GM18868 (cell line): Measurements from ENCODE around the gene ABCA13.

Experiments used
- ATAC-seq: cut with Tn5 transposase; IDR thresholded peaks from one replicate; pipeline ENCODE4 v1.9.1; 2021; ENCODE audit warnings: mild to moderate bottlenecking, moderate library complexity; ENCODE audit not compliant: unreplicated experiment

The ABCA13 gene

DNA sequence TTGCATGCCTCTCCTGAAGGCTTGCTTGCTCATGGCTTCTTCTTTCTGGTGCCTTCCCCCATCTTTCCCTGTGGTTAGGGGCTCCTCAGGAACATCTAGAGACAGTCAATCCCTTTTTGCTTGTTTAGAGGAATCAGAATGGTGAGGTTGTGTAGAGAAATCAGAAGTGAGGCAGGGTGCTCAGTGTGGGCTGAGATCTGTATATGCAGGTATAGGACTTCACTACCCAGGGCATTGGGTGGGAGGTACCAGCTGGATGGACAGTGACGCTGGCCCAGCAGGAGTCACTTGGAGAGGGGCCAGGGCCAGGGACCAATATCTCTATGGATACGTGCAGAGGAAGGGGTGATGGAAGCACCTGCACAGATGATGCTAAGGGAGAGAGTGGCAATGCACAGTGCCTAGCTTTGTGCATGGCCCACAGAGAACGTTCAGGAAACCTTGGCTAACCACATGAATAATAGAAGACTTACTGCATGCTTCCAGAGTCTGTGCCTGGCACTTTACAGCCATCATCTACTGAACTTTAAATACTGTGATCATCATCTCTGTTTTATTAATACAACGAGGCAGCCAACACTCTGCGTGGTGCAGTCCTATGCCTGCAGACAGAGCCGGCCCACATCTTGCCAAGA, 255.2 kb downstream of the ABCA13 start:
- ATAC-seq: no peak

GRCh38 chr7:48426966-48427555, 255.8 kb downstream of the ABCA13 start:
- no peak for ATAC-seq

- ATAC-seq: no peak
These were observed 256.4 kb downstream of the ABCA13 start for GRCh38 chr7:48427671-48428070.

GRCh38 chr7:48428091-48428684, 256.9 kb downstream of the ABCA13 start:
- ATAC-seq: no peak

- no peak for ATAC-seq
These were observed 257.9 kb downstream of the ABCA13 start for GRCh38 chr7:48429117-48429516.

GRCh38 chr7:48438206-48438605, 266.9 kb downstream of the ABCA13 start:
- ATAC-seq: no peak

DNA sequence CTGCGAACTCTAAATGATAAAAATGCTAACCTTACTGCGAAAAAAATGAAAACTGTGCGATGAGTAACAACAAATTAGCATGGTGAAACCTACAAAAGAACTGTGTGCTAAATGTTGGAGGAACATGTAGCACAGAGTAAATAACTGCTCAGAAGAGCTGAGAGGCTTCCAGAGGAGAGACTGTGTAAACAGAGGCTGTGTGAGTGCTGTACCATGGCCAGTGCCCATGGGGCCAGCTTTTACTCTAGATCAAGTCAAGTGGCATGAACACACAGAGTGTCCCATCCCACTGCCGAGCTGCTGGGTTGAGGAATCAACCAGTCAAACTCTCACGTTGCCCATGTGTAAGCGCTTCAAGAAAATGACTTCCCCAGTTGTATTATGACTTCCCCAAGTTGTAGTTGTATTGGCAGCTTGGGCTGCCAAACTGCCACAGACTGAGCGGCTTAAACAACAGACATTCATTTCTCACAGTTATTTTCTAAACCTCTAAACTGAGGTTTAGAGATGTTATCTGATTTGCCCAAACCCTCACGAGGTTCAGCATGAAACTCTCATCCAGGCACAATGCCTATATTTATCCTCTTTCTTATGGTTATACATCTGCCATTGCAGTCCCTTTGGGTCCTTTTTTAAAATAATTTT, 270.7 kb downstream of the ABCA13 start:
- ATAC-seq: no peak

DNA sequence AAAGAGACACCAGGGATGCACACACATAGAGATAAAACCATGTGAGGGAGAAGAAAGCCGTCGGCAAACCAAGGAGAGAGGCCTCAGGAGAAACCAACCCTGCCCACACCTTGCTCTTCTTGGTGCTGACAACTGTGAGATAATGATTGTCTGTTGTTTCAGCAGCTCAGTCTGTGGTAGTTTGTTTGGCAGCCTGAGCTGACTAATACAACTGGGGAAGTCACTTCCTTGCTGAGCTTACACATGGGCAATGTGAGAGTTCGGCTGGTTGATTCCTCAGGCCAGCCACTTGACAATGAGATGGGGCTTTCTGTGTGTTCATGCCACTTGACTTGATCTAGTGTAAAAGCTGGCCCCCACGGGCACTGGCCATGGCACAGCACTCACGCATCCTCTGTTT, 271.8 kb downstream of the ABCA13 start:
- no peak for ATAC-seq

DNA sequence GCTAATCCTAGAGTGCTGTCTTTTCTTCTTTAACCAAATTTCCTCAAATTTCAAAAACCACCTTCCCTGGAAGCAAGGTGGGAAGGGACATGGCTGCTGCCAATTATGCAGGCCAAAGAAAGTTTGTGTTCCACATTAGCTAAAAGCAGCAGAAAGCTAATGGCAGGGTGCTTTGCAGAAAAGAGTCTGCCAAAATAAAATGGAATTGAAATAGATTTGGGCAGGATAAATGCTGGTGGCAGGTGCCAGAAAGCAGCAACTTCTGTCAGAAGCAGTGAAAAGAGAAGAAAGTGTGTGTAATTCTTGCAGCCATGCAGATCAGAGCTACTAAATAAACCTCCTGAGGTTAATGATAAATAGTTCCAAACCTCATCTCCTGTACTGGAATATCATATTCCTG, 275.5 kb downstream of the ABCA13 start:
- no peak for ATAC-seq

GRCh38 chr7:48452218-48452617, 281.0 kb downstream of the ABCA13 start:
- no peak for ATAC-seq

DNA sequence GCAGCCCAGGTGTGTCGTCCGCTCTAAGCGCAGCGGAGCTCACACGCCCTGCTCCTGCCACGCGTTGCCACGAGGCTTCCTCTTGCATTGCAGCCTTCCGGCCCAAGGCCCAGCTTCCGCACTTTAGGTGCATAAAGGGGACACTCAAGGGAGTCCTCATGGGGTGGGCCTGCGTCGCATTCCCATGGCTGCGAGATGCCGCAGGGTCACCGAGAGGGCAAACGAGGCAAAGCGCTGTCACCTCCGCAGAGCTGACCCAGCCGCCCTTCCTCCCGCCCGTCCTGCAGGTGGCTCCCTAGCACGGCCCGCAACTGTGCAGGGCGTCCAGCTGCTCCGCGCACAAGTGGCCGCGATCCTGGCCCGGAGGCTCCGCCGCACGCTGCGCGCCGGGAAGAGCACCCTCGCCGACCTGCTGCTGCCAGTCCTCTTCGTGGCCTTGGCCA, 283.5 kb downstream of the ABCA13 start:
- no peak for ATAC-seq

DNA sequence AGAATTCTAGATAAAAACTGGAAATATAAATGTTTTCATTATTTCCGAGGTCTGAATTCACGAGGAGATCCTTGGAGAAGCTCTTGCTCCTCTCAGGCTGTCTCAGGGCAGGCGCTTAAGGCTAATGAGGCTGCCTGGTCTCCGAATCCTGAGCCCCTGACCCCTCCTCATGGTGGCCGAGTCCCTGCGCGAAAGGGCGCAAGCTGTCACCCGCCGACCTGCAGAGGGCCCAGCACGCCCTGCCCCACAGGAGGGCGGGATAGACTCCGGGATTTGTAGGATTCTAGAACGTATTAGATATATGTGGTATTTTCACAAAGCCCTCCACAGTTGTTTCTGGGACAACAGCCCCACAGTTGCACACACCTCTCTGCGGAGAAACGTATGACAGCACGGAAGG, 284.1 kb downstream of the ABCA13 start:
- ATAC-seq: no peak

- ATAC-seq: peak; percentile 58
These were observed 287.7 kb downstream of the ABCA13 start for GRCh38 chr7:48458701-48459524.

DNA sequence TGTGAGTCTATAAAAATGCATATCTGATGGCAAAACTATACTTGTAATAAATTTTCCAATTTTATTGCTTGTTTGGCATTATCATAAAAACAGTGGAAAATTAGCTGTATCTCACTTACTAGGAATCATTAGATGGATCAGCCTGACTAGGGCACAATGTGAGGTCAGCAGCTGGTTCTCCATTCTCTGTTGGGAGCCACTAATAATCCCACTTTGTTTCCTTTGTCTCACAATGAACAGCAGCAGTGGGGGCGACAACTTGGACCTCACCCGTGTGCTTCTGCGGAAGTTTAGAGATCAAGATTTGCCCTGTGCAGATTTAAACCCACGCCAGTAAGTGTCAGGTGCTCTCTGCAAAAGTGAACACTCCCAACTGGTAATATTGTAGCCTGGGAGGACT, 295.5 kb downstream of the ABCA13 start:
- ATAC-seq: no peak

DNA sequence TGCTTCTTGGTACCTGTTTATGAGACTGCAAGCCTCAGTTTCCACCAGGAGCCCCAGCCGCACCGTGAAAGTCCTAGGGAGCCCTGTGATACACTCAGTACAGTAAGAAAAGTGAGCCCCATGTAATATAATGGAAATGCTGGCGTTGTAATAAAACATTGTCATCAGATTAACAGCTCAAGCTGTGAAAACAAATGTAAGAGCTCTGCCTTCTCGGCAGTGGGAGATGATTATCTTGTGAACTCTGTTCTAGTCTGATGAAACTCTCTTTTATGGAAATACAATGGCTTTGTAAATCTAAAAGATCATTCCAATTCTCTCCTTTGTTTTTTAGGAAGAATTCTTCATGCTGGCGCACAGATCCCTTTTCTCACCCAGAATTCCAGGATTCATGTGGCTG, 299.9 kb downstream of the ABCA13 start:
- no peak for ATAC-seq

GRCh38 chr7:48472640-48473039, 301.4 kb downstream of the ABCA13 start:
- ATAC-seq: no peak

DNA sequence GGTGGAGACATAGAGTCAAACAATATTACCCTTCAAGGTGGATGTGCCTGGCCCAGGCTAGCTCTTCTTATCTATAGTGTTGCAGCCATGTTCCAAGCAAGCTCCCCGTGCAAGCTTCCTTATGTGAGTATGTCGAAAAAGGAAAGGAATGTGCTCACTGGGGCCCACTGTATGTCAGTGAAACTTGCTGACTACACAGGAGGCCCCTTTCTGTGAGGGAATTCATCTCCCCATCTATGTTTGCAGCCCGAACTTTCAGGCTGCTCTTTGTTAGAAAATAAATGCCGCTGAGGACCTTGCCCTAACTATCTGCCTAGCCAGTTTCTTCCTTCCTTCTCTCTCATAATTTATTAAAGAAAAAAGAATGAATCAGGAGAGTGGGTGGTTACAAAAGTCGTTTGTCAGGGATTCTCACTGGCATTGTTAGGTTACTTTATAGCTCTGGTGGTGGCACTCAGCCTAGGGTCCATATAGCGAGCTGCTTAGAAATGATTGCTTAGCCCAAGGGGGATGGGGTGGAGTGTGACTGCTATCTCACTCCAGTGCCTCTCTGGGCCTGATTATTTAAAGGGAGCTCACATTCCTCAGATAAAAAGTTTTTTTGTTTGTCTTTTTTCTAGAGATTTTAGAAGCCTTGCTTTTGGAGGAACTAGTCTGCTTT, 302.1 kb downstream of the ABCA13 start:
- no peak for ATAC-seq

- no peak for ATAC-seq
These were observed 310.0 kb downstream of the ABCA13 start for GRCh38 chr7:48481235-48481634.

GRCh38 chr7:48497521-48497920, 326.3 kb downstream of the ABCA13 start:
- ATAC-seq: no peak

DNA sequence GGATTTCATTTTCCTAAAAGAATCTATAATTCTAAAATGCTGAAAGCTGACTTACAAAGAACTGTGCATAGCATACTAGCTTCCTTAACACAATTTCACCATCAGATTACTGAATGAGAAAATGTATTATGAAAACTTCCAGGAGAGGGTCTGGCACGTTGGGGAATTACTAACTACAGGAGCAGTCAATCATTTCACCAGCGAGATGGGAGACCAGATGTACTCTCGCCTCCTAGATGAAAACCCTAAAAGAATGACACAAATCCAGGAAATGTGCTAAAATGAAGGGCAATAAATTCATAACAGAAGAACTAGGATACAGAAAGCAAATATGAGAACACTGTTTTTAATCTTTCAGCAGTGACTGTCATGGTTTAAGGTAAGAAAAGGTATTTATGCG, 330.8 kb downstream of the ABCA13 start:
- no peak for ATAC-seq

GRCh38 chr7:48505051-48505450, 333.8 kb downstream of the ABCA13 start:
- ATAC-seq: no peak
